K562 (cell line): ENCODE data around the gene EPHB2. TPM values are rescaled to one million over a fixed set of nuclear protein-coding genes. Genes with fewer than 3 reads are reported as not detected.

ENCODE experiments used
- ATAC-seq: fragments of 200-7000 bp; cut with Tn5 transposase; 3 replicates; pipeline ENCODE4 v1.9.1; 2020; ENCODE audit warnings: moderate library complexity
- BruUV-seq: library from RNA; stranded (reverse); fragments of 400-500 nt; replicated peaks from 2 replicates; lab custom pipeline; 2021; lab: Mats Ljungman, UMichigan
- CTCF ChIA-PET: fragments of 300-600 bp; formaldehyde crosslinking; extraction: SDS; loops from one replicate; lab custom pipeline; 2021; ENCODE audit warnings: low intra/inter-chr PET ratio; lab: Yijun Ruan, JAX
- POLR2A ChIA-PET: fragments of 300-600, 350-650 bp; sonication (Branson Sonifier 250); formaldehyde crosslinking; extraction: SDS; loops from one replicate; lab custom pipeline; 2021; ENCODE audit warnings: antibody characterized with exemption, inconsistent platforms; lab: Yijun Ruan, JAX
- DNase-seq, 4 experiments: peaks; one replicate each; pipeline versions ENCODE4 v3.0.0 to v3.0.0-alpha.2; 2011 to 2018; ENCODE audit warnings: low spot score in 3 of 4, mixed read lengths in 3 of 4; ENCODE audit errors: extremely low read depth in 1 of 4
- FAIRE-seq: peaks from 2 replicates; lab custom pipeline; 2011; peaks lifted over from hg19 to GRCh38; lab: Jason Lieb, UNC
- H2AFZ ChIP-seq: 2 replicates; pipeline ENCODE4 v1.6.0; 2011; ENCODE audit warnings: low read depth, low read length, control low read depth, inconsistent platforms
- H3K27ac ChIP-seq: fragments of 200-600 bp; 3 replicates; pipeline ENCODE4 v1.8.0; 2011; ENCODE audit warnings: low read depth, mild to moderate bottlenecking, control low read depth, inconsistent platforms, low read length, moderate library complexity, mixed read lengths; ENCODE audit errors: extremely low read depth
- H3K27me3 ChIP-seq, 2 experiments: fragments of 300-600 bp in 1 of 2; 2 replicates in 1 of 2; 3 replicates in 1 of 2; pipeline versions ENCODE4 v1.6.0 to v1.8.0; 2011; ENCODE audit warnings: inconsistent platforms in 2 of 2, low read length in 2 of 2, mild to moderate bottlenecking in 1 of 2, mixed read lengths in 1 of 2, moderate library complexity in 1 of 2; ENCODE audit not compliant: control insufficient read depth in 2 of 2, insufficient read depth in 2 of 2
- H3K36me3 ChIP-seq: fragments of 300-600 bp; 3 replicates; pipeline ENCODE4 v1.8.0; 2011; ENCODE audit warnings: mild to moderate bottlenecking, low read length, inconsistent platforms; ENCODE audit not compliant: control insufficient read depth, insufficient read depth
- H3K4me1 ChIP-seq, 2 experiments: fragments of 200-600 bp in 1 of 2; replicated peaks in 1 of 2; 2 replicates in 1 of 2; 3 replicates in 1 of 2; pipeline versions ENCODE4 v1.5.1 to v1.8.0; 2011; ENCODE audit warnings: inconsistent platforms in 2 of 2, low read length in 2 of 2, mild to moderate bottlenecking in 1 of 2, mixed read lengths in 1 of 2, moderate library complexity in 1 of 2; ENCODE audit not compliant: control insufficient read depth in 2 of 2, insufficient read depth in 2 of 2
- H3K4me2 ChIP-seq: 2 replicates; pipeline ENCODE4 v1.6.1; 2011; ENCODE audit warnings: low read length, control low read depth, inconsistent platforms, mixed read lengths; ENCODE audit not compliant: insufficient read depth
- H3K4me3 ChIP-seq: fragments of 200-600 bp; sonication (generic), shearing (Covaris generic); 2 replicates; pipeline ENCODE4 v1.5.1; 2016; ENCODE audit warnings: control low read depth, inconsistent platforms
- H3K79me2 ChIP-seq: fragments of 200-600 bp; 3 replicates; pipeline ENCODE4 v1.8.0; 2011; ENCODE audit warnings: low read length, inconsistent platforms; ENCODE audit not compliant: control insufficient read depth, insufficient read depth
- H3K9ac ChIP-seq, 2 experiments: 2 replicates each; pipeline versions ENCODE4 v1.6.0 to v1.6.1; 2011; ENCODE audit warnings: low read depth in 2 of 2, low read length in 2 of 2, control low read depth in 1 of 2, inconsistent platforms in 1 of 2, mild to moderate bottlenecking in 1 of 2, mixed read lengths in 1 of 2; ENCODE audit not compliant: insufficient read depth in 1 of 2
- H3K9me1 ChIP-seq: one replicate; pipeline ENCODE4 v1.6.0; 2011; ENCODE audit warnings: inconsistent platforms, mild to moderate bottlenecking, low read length, moderate library complexity; ENCODE audit not compliant: control insufficient read depth, insufficient read depth
- H3K9me3 ChIP-seq: replicated peaks from 2 replicates; pipeline ENCODE4 v1.5.1; 2011; ENCODE audit warnings: low read depth, low read length, inconsistent platforms; ENCODE audit not compliant: control insufficient read depth, insufficient read depth
- H4K20me1 ChIP-seq: replicated peaks from 2 replicates; pipeline ENCODE4 v1.6.1; 2011; ENCODE audit warnings: low read length, inconsistent platforms, mixed read lengths; ENCODE audit not compliant: control insufficient read depth, insufficient read depth
- CREBBP ChIP-seq: IDR thresholded peaks from one replicate; pipeline ENCODE4 v1.6.1; 2012; ENCODE audit warnings: low read depth, mild to moderate bottlenecking, control low read depth, inconsistent platforms, low read length
- CXXC5 ChIP-seq: fragments of 250-450 bp; sonication (Bioruptor Pico); IDR thresholded peaks from 2 replicates; pipeline ENCODE4 v1.8.0; 2022; ENCODE audit warnings: inconsistent platforms, mild to moderate bottlenecking, moderate library complexity
- KLF10 ChIP-seq: fragments of 250-450 bp; sonication (Bioruptor Pico); IDR thresholded peaks from 2 replicates; pipeline ENCODE4 v1.6.1; 2021; ENCODE audit warnings: matching md5 sums
- VEZF1 ChIP-seq: fragments of 200-800 bp; sonication (Bioruptor generic); IDR thresholded peaks from 2 replicates; pipeline ENCODE4 v1.6.1; 2017; ENCODE audit warnings: missing genetic modification characterization, missing compliant biosample characterization
- ZBTB33 ChIP-seq: sonication (generic); formaldehyde crosslinking; IDR thresholded peaks from 2 replicates; pipeline ENCODE4 v1.8.1; 2023; ENCODE audit warnings: mild to moderate bottlenecking, missing genetic modification reagents
- ZNF445 ChIP-seq: fragments of 250-450 bp; sonication (Bioruptor Pico); IDR thresholded peaks from 2 replicates; pipeline ENCODE4 v1.4.0; 2020; ENCODE audit warnings: low read depth, mild to moderate bottlenecking, moderate library complexity
- ZNF785 ChIP-seq: fragments of 250-450 bp; sonication (Bioruptor Pico); IDR thresholded peaks from 2 replicates; pipeline ENCODE4 v1.4.0; 2020; ENCODE audit warnings: mild to moderate bottlenecking
- WGBS: fragments of 100-300 bp; shearing (Covaris generic); methylation state at CpG from one replicate; pipeline ENCODE4 v1.1.6; 2016; ENCODE audit warnings: low coverage, mixed read lengths; ENCODE audit not compliant: insufficient coverage; ENCODE audit errors: missing lambda C conversion rate; 5-methylcytosine and 5-hydroxymethylcytosine counted together
- in situ Hi-C: fragments of 300-500 bp; cut with MboI; formaldehyde crosslinking; loops from 4 replicates; pipeline ENCODE4 v1.15.0; 2018; ENCODE audit warnings: inconsistent platforms, mixed read lengths
- intact Hi-C: fragments of 100-400 bp; cut with micrococcal nuclease; formaldehyde crosslinking; loops from 2 replicates; pipeline ENCODE4 v1.14.2; 2022
- polyA plus RNA-seq, 8 experiments: library from polyadenylated mRNA; depleted of rRNA in 4 of 8; stranded (reverse) in 5 of 8; unstranded in 3 of 8; fragments of >200 nt; fragmentation: Nextera tagmentation in 2 of 8; fragmentation: Illumina TruSeq in 1 of 8; extraction: Ambion mirVana in 2 of 8; extraction: Trizol in 1 of 8; gene quantifications; 2 replicates each; pipeline versions ENCODE4 v1.2.1 to v1.2.3, GENCODE V29; 2011 to 2014; ENCODE audit warnings: inconsistent platforms in 1 of 8, missing spikeins in 1 of 8
- total RNA-seq, 7 experiments: library from RNA; depleted of rRNA in 6 of 7; stranded (reverse); fragments of >200 nt in 6 of 7; fragmentation: Illumina TruSeq in 2 of 7; extraction: Trizol in 2 of 7; gene quantifications; 2 replicates each; pipeline versions ENCODE4 v1.2.1 to v1.2.3, GENCODE V29; 2011 to 2021; ENCODE audit warnings: low replicate concordance in 1 of 7

Gene EPHB2
- total and polyA plus RNA-seq, 9 of the 15 experiments (the other 6 are each of a cell fraction or from before 2014, with no cell fraction given), result not detected

GRCh38 chr1:22860414-22860800, 149.8 kb downstream of the EPHB2 start:
- CTCF ChIA-PET, result interaction anchor here (0.5 to 0.6 kb wide), 2 partner anchors 633 to 795 kb away, joined by 3 to 5 read pairs; no protein-coding TSS in a partner anchor
- DNase-seq, result no peak

More at GRCh38 chr1:22860414-22860800, 149.8 kb downstream of the EPHB2 start:
- Histone ChIP-seq H3K4me2 (no peak overlapping the region), H3K9me1 (no peaks in the 10 kb centered on the region), H3K9me3 (no peaks in the 10 kb centered on the region), H4K20me1 (peaks cover 6% of the 10 kb centered on the region)
- FAIRE-seq, result no peak
- BruUV-seq, result no TSS peak
- TF ChIP-seq ZNF785 (CRISPR knock-in tag) (no peak), ZNF445 (CRISPR knock-in tag) (no peak), KLF10 (CRISPR knock-in tag) (no peak), CREBBP (no peak), VEZF1 (CRISPR knock-in tag) (no peak), ZBTB33 (CRISPR knock-in tag) (no peak), CXXC5 (no peak)
- TF ChIP-seq, all 486 proteins: peak for 0
- 0% methylated on average over 9 of the region's 9 CpGs for WGBS
- Histone ChIP-seq H3K27me3 (peaks cover 19 to 70% of the 10 kb centered on the region in 2 experiments), H2AFZ (no peak overlapping the region), H3K4me3 (no peak overlapping the region), H3K9ac (no peak overlapping the region; a peak in 1 of 4 replicates), H3K36me3 (no peaks in the 10 kb centered on the region), H3K27ac (no peak overlapping the region), H3K4me1 (no peaks in the 10 kb centered on the region), H3K79me2 (no peaks in the 10 kb centered on the region)
- in situ Hi-C loops (no loop called here), intact Hi-C loops (no loop called here)
- no peak for ATAC-seq
- POLR2A ChIA-PET, result interaction anchor here (0.6 kb wide), 1 partner anchor 1423 kb away, joined by 3 read pairs; no protein-coding TSS in a partner anchor
